Fibroblast of upper back skin (primary cell): Measurements from ENCODE around the gene ELL.
"Not testable (repeated sequence)": the region's sequence is repeated elsewhere in the genome, so short reads cannot be mapped to it uniquely, and the experiment has no call there.

Source experiments
- DNase-seq: peaks from one replicate; pipeline ENCODE4 v3.0.0-alpha.2; 2013

Gene ELL

DNA sequence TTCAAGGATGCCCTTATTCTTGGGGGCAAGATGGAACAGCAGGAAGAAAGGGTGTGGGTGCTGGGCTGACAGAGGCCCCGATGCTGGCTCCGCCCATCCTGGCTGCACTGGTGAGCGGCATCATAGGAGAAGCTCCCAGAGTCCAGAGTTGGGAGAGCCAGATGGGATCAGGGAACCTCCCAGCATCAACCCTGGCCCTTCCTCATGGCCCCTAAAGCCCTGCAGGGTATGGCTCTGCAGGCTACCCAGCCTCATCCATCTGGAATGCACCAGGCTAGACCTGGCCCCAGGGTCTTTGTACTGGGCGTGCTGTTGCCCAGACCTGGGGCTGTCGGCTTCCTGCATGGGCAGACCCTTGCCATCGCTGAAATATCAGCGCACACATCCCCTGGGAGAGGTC is 7.9 kb upstream of the ELL start:
- DNase-seq = no peak

DNA sequence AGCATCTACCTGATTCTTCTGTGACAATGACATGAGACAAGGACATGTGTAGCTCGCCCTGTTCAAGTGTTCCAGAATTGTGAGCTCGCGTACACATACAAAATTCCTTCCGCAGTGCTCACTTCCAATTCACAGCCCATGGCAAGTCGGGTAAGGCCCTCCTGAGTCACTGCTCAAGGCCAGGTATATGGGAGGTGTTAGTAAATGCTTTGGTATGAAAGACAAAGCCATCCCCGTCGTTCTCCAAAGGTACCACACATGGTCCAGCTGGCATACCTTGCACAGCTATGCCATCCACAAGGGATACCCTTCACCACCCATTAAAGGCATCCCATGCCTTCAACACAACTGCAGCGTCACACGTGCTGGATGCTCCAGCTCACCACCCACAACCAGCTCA is 4.4 kb upstream of the ELL start:
- DNase-seq = no peak

DNA sequence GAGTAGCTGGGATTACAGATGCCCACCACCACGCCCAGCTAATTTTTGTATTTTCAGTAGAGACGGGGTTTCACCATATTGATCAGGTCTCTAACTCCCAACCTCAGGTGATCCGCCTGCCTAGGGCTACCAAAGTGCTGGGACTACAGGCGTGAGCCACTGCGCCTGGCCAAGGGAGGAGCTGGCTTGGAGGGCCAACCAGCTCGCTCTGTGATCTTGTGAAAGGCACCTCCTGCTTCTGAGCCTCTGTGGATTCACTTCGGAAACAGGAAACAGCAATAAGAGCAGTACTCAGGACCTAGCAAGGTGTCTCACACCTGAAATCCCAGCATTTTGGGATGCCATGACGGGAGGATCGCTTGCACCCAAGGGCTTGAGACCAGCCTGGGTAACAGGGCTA is 2.0 kb upstream of the ELL start:
- DNase-seq = no peak

DNA sequence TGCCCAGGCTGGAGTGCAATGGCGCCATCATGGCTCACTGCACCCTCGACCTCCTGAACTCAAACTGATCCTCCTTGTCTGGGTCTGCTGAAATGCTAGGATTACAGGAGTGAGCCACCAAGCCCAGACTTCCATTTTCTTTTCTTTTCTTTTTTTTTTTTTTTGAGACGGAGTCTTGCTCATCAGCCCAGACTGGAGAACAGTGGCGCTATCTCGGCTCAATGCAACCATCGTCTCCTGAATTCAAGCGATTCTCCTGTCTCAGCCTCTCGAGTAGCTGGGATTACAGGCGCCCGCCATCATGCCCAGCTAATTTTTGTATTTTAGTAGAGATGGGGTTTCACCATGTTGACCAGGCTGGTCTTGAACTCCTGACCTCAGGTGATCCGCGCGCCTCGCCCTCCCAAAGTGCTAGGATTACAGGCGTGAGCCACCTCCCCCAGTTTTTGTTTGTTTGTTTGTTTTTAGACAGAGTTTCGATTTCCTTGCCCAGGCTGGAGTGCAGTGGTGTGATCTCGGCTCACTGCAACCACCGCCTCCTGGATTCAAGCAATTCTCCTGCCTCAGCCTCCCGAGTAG is 1.1 kb upstream of the ELL start:
- DNase-seq = not testable (repeated sequence)

DNA sequence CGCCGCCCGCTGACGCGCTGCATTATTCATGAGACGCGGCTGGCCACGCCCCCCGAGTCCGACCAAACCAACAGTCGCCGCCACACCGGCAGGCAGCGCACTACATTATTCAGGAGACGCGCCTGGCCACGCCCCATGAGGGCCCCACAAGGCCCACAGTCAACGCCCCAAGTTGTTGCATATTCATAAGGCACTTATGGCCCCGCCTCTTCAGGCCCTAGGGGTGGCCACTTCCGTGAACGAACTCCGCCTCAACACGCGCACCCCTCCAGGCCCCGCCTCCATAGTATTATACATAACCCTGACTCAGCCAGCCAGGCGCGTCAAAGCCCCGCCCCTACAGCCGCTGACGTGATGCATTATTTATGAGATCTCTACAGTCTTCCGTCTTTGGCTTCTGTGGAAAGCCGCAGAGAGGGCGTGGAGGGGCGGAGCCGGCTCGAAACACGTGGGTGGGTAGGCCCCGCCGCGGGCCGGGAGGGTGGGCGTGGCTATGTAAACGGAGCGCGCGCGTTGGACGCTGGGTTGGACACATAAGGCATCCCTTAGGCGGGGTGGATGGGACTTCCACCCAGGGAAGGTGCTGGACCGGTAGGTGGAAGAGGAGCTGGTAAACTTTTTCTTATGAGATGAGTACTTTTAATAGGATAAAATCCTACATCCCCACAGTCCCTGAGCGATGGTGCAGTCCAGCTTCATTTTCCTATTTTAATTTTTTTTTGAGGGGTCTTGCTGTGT is 423 bp upstream of the ELL start:
- DNase-seq = peak; percentile 100

DNA sequence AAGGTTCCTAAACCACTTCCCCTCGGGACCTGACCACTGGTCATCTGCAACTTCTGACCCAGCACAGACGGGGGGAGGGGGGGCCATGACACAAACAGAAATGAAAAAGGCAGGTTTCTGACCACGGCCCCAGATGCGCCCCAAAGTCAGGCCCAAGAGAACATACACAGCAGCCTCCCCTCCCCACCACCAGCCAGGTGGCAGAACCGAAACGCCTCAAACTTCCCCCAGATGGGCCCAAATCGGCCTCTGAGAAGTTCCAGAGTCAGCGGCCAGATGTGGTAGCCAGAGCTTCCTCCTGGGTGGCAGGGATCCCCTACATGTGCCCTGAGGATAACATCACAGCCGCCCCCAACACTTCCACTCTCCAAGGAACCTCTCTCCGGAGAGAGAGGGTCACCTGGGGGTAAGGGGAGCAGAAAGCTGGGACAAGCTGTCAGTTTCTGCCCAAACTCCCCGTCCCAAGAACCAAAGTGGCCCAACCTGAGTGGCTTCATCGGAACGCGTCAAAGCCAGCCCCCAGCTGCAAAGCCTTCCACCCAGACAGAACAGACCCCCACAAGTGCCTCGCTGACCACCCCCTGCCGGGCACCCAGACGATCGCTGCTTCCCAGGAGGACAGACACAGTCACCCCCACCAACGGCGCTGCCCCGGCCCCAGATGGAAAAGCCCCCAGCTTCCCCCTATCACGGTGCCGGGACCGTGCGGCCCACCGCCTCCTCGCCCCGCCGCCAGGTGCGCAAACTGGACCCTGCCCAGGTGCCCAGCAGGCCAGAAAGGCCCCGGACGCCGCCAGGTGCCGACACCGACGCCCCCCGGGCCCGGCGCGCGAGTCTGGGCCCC is 800 bp downstream of the ELL start:
- no peak for DNase-seq

DNA sequence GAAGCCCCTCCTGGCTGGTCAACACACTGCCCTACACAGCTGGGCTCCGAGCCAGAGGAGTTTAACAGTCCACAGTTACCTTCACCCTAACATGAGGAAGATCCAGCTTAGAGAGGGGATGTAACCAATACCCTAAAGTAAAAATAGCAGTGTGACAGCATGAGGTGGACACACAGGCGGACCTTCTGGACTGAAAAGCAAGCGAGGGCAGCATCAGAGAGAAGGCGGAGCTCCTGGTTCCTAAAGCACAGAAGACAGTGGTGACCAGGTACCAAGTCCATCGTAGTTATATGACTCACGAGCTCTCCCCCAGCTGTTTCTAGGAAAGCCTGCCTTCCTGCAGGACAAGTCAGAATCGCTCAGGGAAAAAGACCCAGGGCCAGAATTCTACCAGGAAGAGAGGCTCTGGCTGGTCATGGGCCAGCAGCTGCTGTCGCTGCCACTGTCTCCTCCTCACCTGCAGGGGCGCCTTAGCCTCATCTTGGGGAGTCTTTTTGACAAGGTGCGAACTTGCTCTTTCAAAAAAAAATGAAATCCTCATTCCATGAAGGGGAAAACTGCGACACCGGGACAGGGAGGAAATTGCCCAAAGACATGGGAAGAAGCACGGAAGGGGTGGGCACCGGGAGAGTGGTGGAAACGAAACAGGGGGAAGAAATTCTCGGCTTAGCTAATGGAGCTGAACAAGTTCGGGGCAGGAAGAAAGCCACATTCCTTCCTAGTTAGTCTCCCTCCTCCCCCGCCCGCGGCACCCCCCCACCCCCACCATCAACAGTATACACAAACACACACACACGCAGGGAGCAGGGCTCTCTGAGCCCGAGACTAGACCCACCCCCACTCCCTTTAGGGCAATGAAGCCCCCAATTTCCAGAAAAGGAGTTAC is 1.7 kb downstream of the ELL start:
- DNase-seq = peak; percentile 76

DNA sequence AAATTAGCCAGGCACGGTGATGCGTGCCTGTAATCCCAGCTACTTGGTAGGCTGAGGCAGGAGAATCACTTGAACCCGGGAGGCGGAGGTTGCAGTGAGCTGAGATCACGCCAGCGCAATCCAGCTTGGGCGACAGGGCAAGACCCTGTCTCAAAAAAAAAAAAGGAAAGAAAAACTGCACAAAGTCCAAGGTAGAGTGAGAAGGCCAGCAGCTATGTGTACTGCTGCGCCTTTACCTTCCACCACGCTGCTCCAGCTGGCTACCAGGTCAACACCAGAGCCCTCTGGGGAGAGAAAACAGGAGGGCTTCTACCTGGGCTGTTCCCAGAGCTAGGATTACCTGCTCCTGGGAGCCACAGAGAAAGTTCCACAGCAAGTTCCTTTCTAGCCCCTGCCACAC is 3.2 kb downstream of the ELL start:
- DNase-seq = no peak

DNA sequence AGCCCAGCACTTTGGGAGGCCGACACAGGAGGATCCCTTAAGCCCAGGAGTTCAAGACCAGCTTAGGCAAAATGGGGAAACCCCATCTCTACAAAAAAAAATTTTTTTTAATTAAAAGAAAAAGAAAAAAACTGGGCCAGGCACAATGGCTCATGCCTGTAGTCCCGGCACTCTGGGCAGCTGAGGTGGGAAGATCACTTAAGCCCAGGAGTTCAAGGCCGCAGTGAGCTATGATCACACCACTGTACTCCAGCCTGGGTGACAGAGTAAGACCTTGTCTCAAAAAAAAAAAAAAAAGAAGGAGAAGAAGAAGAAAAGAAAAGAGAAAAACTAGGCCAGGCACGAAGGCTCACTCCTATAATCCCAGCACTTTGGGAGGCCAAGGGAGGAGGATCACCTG is 4.3 kb downstream of the ELL start:
- DNase-seq = no peak

DNA sequence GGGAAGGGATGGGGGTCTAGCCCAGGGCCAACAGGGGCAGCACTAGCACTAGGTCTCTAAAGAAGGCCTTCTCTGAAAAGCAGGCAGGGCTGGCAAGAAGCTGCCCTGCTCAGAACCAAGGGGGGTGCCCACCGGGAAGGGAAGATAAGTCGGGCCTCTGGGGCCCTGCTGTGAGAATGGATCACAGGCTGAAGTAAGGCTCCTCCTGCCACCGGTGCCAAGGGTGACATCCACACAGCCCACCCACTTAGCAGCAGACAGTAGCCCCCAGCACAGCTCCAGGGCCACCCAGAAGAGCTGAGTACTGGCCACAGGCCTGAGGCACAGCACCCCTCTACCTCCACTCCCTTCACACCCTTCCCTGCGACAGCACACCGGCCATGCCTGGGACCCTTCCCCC is 5.9 kb downstream of the ELL start:
- no peak for DNase-seq

DNA sequence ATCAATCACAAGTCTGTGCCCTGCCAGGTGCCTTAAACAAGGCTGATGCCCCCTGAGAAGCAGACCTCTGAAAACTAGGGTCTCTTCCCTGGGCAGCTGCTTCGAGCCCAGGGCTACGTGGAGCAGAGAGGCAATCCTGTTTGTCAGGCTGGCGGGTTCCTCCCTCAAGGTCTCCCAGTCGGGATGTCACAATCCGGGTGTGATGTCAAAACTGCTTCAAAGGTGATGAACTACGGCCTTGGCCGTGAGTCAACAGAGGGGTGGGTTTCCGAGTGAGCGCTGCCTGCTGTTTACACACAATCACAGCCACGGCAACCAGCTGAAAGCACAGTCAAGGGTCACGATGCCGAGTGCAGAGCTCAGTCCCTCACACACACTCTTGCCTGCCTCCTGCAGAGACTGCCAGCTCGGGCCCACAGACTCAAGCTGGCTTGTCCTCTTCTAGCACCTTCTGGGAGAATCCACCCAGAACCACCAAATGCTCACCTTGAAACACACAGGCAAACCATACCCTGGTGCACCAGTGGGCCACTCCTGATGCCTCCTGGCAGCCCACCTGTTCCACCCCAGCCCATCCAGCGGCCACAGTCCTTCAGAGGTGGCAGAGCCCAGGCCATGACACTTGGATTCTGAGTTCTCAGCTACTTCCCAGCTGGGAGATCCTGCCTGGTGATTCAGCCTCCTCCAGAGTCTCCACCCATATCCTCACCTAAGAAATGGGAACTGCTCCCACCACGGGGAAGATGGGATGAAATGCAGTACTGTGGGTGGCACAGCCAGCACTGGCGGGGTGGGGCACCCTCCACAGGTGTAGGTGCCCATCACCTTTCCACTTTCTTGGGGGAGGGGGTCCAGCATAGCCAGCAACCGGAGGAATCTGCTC is 6.8 kb downstream of the ELL start:
- no peak for DNase-seq

DNA sequence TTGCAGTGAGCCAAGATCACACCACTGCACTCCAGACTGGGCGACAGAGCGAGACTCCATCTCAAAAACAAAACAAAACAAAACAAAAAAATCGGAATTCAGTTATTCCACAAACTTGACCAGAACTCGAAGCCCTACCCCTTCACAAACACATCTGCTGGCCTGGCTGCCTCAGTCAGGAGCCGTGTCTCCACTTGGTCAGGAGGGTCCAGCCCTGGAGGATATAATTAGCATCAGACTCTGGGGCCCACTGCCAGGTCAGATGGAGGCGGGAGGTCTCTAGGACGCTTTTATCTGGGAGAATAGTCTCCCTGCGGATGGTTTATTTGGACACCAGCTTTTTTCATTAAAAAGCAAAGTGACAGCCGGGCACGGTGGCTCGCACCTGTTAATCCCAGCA is 8.0 kb downstream of the ELL start:
- DNase-seq = no peak

DNA sequence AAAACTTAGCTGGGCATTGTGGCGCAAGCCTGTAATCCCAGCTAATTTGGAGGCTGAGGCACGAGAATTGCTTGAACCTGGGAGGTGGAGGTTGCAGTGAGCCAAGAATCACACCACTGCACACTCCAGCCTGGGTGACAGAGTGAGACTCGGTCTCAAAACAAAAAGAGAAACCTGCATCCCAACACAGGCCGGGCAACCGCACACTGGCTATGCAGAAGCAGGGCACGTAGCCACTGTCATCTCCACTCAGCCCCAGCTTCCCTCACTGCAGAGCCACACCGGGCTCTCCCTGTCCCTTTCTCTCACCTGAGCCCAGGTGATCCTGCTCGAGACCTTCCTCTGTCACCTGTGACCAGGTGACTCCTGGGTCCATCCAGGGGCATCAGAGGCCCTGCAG is 11.7 kb downstream of the ELL start:
- no peak for DNase-seq

DNA sequence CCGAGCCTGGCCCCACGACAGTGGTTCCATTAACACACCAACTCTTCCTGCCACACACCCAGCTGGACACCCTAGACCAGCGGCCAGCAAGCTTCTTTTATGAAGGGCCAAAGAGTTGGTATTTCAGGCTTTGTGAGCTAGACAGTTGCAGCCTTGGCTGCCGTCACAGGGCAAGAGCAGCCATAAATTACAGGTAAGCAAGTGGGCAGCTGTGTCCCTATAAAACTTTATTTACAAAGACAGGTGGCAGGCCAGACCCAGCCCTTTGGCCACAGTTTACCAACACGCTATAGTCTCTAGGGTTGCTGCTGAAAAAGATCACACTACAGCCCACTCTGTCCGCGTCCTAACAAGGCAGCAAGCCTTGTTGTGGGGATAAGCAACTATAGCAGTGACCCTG is 13.3 kb downstream of the ELL start:
- no peak for DNase-seq

DNA sequence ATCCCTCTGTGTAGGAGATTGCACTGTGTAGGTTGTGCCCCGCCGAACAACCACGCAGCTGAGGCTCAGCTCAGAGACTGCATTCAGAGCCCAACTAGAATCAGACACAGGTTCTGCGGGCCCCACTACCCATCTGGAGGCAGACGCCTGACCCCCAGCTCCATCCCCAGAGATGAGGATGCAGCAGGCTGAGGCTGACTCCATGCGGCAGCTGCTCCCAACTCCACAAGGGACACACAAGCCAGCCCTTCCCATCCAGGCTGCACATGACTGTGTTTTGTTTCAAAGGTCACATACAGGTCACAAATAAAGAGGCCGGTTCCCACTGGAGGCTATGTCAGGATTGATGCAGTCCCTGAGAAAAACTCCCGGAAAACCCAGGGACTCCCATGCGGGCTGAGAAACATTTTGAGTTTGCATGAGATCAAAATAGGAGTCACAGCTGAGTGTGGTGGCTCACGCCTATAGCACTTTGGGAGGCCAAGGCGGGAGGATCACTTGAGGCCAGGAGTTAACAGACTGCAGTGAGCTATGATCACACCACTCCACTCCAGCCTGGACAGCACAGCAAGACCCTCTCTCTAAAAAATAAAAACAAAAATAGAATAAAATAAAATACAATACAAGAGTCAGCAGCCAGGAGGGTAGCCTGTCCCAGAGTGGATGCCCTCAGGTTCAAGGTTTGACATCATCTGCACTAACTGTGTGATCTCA is 14.0 kb downstream of the ELL start:
- DNase-seq = no peak

DNA sequence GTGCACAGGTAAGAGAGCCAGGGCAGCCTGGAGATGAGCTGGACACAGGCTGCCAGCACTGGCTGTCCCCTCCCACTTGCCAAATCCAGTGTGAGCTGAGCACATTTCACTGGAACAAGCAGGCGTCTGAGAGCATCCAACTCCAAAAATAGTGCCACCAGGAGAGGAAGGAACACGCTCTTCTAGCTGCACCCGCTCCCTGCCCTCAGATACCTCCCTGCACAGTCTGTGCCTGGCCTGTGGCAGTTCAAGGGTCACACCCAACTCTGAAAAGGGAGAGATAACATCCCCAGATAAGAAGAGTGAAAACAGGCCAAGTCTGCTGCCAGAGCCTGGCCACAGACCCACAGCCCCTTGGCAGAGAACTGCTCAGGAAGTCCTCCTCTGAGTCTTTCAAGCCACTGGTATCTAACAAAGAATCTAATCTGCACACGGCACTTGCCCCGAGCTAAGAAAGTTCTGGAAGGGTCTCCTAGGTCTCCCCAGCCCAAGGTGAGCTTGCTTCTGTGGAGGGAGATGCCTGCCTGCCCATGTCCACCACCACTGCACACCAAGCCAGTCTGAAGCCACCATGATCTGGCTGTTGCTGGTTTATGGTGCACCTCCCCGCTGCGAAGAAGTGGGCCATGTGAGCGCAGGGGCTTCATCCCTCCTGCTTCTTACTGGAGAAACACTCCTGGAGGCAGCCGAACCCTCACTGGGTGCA is 14.7 kb downstream of the ELL start:
- no peak for DNase-seq

DNA sequence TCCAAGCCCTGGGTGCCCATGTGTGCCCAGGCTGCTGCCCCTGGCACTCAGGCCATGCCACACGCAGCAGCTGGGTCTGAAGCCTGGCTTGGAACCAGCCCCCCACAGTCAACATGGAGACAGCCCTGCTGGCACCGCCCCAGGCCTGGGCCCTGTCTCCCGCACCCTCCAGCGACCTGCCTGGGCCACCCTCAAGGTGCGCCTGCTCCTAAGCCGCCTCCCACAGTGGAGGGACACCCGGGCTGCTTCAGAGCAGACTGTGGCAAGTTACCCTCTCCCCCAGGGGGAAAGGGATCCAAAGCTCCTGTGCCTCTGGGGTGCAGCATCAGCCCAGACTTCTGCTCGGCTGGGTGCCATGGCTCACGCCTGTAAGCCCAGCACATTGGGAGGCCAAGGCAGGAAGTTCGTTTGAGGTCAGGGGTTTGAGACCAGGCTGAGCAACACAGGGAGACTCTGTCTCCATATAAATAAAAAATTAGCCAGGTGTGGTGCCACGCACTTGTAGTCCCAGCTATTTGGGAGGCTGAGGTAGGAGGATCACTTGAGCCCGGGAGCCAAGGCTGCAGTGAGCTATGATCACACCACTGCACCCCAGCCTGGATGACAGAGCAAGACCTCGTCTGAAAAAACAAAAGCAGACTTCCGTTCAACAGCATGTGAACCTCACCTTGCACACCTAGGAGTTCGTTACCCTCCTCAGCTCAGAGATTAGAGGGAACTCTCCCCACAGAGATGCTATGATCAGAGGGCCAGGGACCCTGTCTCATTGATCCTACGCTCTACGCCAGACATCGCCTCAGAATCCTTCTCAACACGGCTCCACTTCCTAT is 15.6 kb downstream of the ELL start:
- DNase-seq = no peak

DNA sequence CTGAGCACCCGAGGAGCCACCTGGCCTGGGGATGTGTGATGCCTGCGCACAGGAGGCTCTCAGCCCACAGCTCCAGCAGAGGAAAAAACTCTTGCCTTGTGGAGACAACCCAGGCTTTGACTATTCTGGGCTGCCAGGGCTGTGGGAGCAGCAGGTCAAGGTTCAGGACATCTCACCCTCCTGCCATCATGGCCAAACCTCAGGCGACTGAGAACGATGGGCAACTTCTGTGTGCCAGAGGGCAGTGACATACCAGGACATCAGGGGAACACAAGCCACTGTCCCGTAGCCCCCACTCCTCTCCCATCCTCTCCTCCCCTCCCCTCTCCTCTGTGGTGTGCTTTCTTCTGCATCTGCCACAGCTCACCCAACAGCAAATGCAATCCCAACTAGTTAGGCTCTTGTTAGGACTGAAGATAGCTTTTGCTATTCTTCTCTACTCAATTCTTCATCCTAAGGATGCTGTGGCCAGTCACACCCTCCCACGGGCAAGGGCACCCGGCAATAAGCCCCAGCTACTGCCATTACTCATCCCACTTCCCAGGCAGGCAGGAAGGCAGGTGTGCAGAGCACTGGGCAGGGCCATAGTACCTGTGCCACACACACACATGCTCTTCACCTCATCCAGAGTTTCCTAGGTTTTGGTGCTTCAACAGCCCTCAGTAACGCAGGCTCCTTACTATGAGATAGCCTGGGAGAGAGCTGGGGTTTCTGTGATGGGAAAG is 16.8 kb downstream of the ELL start:
- DNase-seq = no peak
